Endothelial cell of umbilical vein (primary cell): ENCODE measurements around the gene RBX1. TPM values are rescaled to one million over a fixed set of nuclear protein-coding genes. Genes with fewer than 3 reads are reported as not detected.

ENCODE experiments used
- BruUV-seq: library from RNA; stranded (reverse); fragments of 400-500 nt; replicated peaks from 2 replicates; lab custom pipeline; 2021; lab: Mats Ljungman, UMichigan
- CTCF ChIA-PET: fragments of 300-600, 350-600 bp; sonication (Branson Sonifier 250); formaldehyde crosslinking; loops from one replicate; lab custom pipeline; 2021; ENCODE audit warnings: antibody characterized with exemption, inconsistent platforms; lab: Charles Lee
- POLR2A ChIA-PET: fragments of 300-600, 350-600 bp; sonication (Branson Sonifier 250); formaldehyde crosslinking; loops from one replicate; lab custom pipeline; 2021; ENCODE audit warnings: antibody characterized with exemption, inconsistent platforms; lab: Charles Lee
- DNase-seq: peaks from one replicate; pipeline ENCODE4 v3.0.0-alpha.2; 2011; ENCODE audit warnings: low read depth, low spot score
- FAIRE-seq: peaks from 2 replicates; lab custom pipeline; 2011; peaks lifted over from hg19 to GRCh38; lab: Jason Lieb, UNC
- H2AFZ ChIP-seq: 2 replicates; pipeline ENCODE4 v1.6.0; 2012; ENCODE audit warnings: low read depth, low read length, control low read depth, inconsistent platforms
- H3K27ac ChIP-seq: 2 replicates; pipeline ENCODE4 v1.5.1; 2011; ENCODE audit warnings: low read depth, mild to moderate bottlenecking, control low read depth, low read length, moderate library complexity; ENCODE audit not compliant: insufficient read depth
- H3K27me3 ChIP-seq, 2 experiments: 2 replicates each; pipeline versions ENCODE4 v1.6.0 to v1.6.1; 2011; ENCODE audit warnings: low read length in 2 of 2, mixed read lengths in 1 of 2; ENCODE audit not compliant: control insufficient read depth in 2 of 2, insufficient read depth in 2 of 2
- H3K36me3 ChIP-seq, 2 experiments: 2 replicates in 1 of 2; 3 replicates in 1 of 2; pipeline ENCODE4 v1.5.1; 2011; ENCODE audit warnings: low read length in 2 of 2, mild to moderate bottlenecking in 1 of 2, moderate library complexity in 1 of 2; ENCODE audit not compliant: control insufficient read depth in 2 of 2, insufficient read depth in 2 of 2; ENCODE audit errors: extremely low read depth in 1 of 2
- H3K4me1 ChIP-seq: 3 replicates; pipeline ENCODE4 v1.5.1; 2011; ENCODE audit warnings: mild to moderate bottlenecking, low read length; ENCODE audit not compliant: control insufficient read depth, insufficient read depth; ENCODE audit errors: extremely low read depth
- H3K4me2 ChIP-seq: 2 replicates; pipeline ENCODE4 v1.6.1; 2011; ENCODE audit warnings: low read length, control low read depth, mixed read lengths; ENCODE audit not compliant: insufficient read depth
- H3K4me3 ChIP-seq, 3 experiments: fragments of 200-600 bp in 1 of 3; sonication (generic), shearing (Covaris generic) in 1 of 3; replicated peaks in 1 of 3; 2 replicates each; pipeline ENCODE4 v1.5.1; 2011 to 2016; ENCODE audit warnings: control low read depth in 3 of 3, low read length in 3 of 3, mild to moderate bottlenecking in 2 of 3, inconsistent platforms in 1 of 3, low read depth in 1 of 3, moderate library complexity in 1 of 3; ENCODE audit not compliant: insufficient read depth in 1 of 3
- H3K79me2 ChIP-seq: 2 replicates; pipeline ENCODE4 v1.6.0; 2012; ENCODE audit warnings: low read length, inconsistent platforms; ENCODE audit not compliant: control insufficient read depth, insufficient read depth
- H3K9ac ChIP-seq: replicated peaks from 2 replicates; pipeline ENCODE3; 2011; ENCODE audit warnings: low read length, control low read depth; ENCODE audit not compliant: insufficient read depth; ENCODE audit errors: extremely low read depth
- H3K9me1 ChIP-seq: replicated peaks from 3 replicates; pipeline ENCODE4 v1.6.0; 2011; ENCODE audit warnings: mild to moderate bottlenecking, low read length; ENCODE audit not compliant: control insufficient read depth, insufficient read depth; ENCODE audit errors: extremely low read depth
- H3K9me3 ChIP-seq: replicated peaks from 2 replicates; pipeline ENCODE4 v1.5.1; 2012; ENCODE audit warnings: low read length, inconsistent platforms; ENCODE audit not compliant: control insufficient read depth, insufficient read depth
- H4K20me1 ChIP-seq: replicated peaks from 2 replicates; pipeline ENCODE3; 2011; ENCODE audit warnings: mild to moderate bottlenecking, low read length; ENCODE audit not compliant: control insufficient read depth, insufficient read depth; ENCODE audit errors: extremely low read depth
- EZH2 ChIP-seq: IDR thresholded peaks from 2 replicates; pipeline ENCODE4 v1.6.1; 2012; ENCODE audit warnings: borderline replicate concordance, low read depth, mild to moderate bottlenecking, moderate library complexity, low read length, inconsistent platforms; ENCODE audit not compliant: severe bottlenecking
- FOS ChIP-seq: IDR thresholded peaks from 2 replicates; pipeline ENCODE4 v1.6.1; 2011; ENCODE audit warnings: mild to moderate bottlenecking, low read length, moderate library complexity, borderline replicate concordance; ENCODE audit not compliant: insufficient read depth
- GATA2 ChIP-seq: IDR thresholded peaks from 2 replicates; pipeline ENCODE4 v1.7.0; 2011; ENCODE audit warnings: low read depth, mild to moderate bottlenecking, moderate library complexity, mixed read lengths, low read length; ENCODE audit not compliant: insufficient read length, insufficient read depth
- JUN ChIP-seq: IDR thresholded peaks from 2 replicates; pipeline ENCODE4 v1.6.1; 2011; ENCODE audit warnings: borderline replicate concordance, low read depth; ENCODE audit not compliant: insufficient read length, insufficient read depth
- MYC ChIP-seq: IDR thresholded peaks from one replicate; pipeline ENCODE4 v1.6.1; 2011; ENCODE audit warnings: mild to moderate bottlenecking, low read depth, low read length
- POLR2A ChIP-seq: IDR thresholded peaks from 2 replicates; pipeline ENCODE4 v1.6.1; 2012; ENCODE audit warnings: low read depth, mild to moderate bottlenecking, control low read depth, low read length
- POLR2AphosphoS5 ChIP-seq: IDR thresholded peaks from 2 replicates; pipeline ENCODE4 v1.6.1; 2012; ENCODE audit warnings: low read depth, mild to moderate bottlenecking, control low read depth, low read length, moderate library complexity; ENCODE audit not compliant: insufficient read depth
- dilution Hi-C: fragments of 300-500 bp; cut with MboI; formaldehyde crosslinking; loops from one replicate; pipeline ENCODE4 v1.15.0; 2019; ENCODE audit warnings: low sequenced_read_pairs; ENCODE audit not compliant: extremely low pct_ligation_motif_present
- intact Hi-C: fragments of 100-400 bp; cut with micrococcal nuclease; formaldehyde crosslinking; loops from one replicate; pipeline ENCODE4 v1.10.0; 2022
- polyA plus RNA-seq, 4 experiments: library from polyadenylated mRNA; depleted of rRNA in 3 of 4; stranded (reverse) in 3 of 4; unstranded in 1 of 4; fragments of >200 nt; gene quantifications; 2 replicates each; pipeline versions ENCODE4 v1.2.1 to v1.2.3, GENCODE V29; 2011 to 2012; ENCODE audit warnings: missing spikeins in 1 of 4
- total RNA-seq: library from RNA; stranded (reverse); gene quantifications from 2 replicates; pipeline ENCODE4 v1.2.3, GENCODE V29; 2021
- TF ChIP-seq, protein P1 (sequence below): IDR thresholded peaks from 2 replicates; pipeline ENCODE4 v1.6.1; 2011; ENCODE audit not compliant: insufficient read depth, insufficient read length
- TF ChIP-seq, protein P2 (sequence below), 2 donors: IDR thresholded peaks; 1 replicate in 1 of 2; 2 replicates in 1 of 2; pipeline ENCODE4 v1.5.1; 2011; ENCODE audit warnings: low read length in 2 of 2, mild to moderate bottlenecking in 2 of 2, moderate library complexity in 2 of 2, control low read depth in 1 of 2, inconsistent platforms in 1 of 2, low read depth in 1 of 2; ENCODE audit not compliant: insufficient read depth in 1 of 2; ENCODE audit errors: extremely low read depth in 1 of 2

The RBX1 gene
- total and polyA plus RNA-seq, 2 donors (not counting 3 experiments of a cell fraction or from before 2014, with no cell fraction given), result 74.7 to 102 TPM

DNA sequence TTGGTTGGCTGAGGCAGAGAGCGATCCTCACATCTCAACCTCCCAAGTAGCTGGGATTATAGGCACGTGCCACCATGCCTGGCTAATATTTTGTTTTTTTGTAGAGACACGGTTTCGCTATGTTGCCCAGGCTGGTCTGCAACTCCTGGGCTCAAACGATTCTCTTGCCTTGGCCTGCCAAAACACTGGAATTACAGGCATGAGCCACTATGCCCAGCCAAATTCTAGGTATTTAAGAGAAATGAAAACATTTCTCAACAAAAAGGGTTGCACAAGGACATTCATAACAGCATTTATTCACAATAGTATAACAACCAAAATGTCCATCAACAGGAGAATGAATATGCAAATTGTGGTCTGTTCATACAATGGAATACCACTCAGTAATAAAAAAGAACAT lies 31.7 kb upstream of the RBX1 start:
- Histone ChIP-seq H3K36me3 (no peaks in the 10 kb centered on the region), H3K4me1 (peaks cover 3% of the 10 kb centered on the region), H3K9me1 (no peaks in the 10 kb centered on the region), H3K27me3 (no peaks in the 10 kb centered on the region), H3K9ac (no peak overlapping the region), H3K27ac (no peak overlapping the region), H4K20me1 (no peaks in the 10 kb centered on the region), H3K4me3 (no peak overlapping the region), H3K9me3 (no peaks in the 10 kb centered on the region), H2AFZ (no peak overlapping the region), H3K4me2 (no peak overlapping the region), H3K79me2 (no peaks in the 10 kb centered on the region)
- CTCF ChIA-PET, result interaction anchor here (0.9 kb wide), 1 partner anchor 9 kb away, joined by 4 read pairs; no protein-coding TSS in a partner anchor
- FAIRE-seq, result no peak
- POLR2A ChIA-PET, result interaction anchor here (0.6 kb wide), 1 partner anchor 311 kb away, joined by 6 read pairs; no protein-coding TSS in a partner anchor
- TF ChIP-seq POLR2AphosphoS5, result no peak
- no peak for TF ChIP-seq MYC
- no peak for TF ChIP-seq POLR2A
- TF ChIP-seq, protein P1, sequence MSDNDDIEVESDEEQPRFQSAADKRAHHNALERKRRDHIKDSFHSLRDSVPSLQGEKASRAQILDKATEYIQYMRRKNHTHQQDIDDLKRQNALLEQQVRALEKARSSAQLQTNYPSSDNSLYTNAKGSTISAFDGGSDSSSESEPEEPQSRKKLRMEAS, result no peak
- TF ChIP-seq, protein P2, sequence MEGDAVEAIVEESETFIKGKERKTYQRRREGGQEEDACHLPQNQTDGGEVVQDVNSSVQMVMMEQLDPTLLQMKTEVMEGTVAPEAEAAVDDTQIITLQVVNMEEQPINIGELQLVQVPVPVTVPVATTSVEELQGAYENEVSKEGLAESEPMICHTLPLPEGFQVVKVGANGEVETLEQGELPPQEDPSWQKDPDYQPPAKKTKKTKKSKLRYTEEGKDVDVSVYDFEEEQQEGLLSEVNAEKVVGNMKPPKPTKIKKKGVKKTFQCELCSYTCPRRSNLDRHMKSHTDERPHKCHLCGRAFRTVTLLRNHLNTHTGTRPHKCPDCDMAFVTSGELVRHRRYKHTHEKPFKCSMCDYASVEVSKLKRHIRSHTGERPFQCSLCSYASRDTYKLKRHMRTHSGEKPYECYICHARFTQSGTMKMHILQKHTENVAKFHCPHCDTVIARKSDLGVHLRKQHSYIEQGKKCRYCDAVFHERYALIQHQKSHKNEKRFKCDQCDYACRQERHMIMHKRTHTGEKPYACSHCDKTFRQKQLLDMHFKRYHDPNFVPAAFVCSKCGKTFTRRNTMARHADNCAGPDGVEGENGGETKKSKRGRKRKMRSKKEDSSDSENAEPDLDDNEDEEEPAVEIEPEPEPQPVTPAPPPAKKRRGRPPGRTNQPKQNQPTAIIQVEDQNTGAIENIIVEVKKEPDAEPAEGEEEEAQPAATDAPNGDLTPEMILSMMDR (IDR thresholded peaks at IDR 0.05; ENCODE audit: extremely low read depth in 1 of 2, insufficient read depth in 1 of 2, low read depth in 1 of 2, low read length in 2 of 2), result no peak
- TF ChIP-seq FOS, result no peak
- TF ChIP-seq GATA2, result no peak
- TF ChIP-seq EZH2, result no peak
- TF ChIP-seq JUN, result no peak
- DNase-seq, result no peak
- intact Hi-C loops, result no loop called here
- dilution Hi-C loops, result no loop called here
- BruUV-seq, result no TSS peak
